Brain microvascular endothelial cell (primary cell): ENCODE data around the gene ZGPAT.

Source experiments
- DNase-seq: peaks from one replicate; pipeline ENCODE4 v3.0.0-alpha.2; 2020
- H3K27ac ChIP-seq: fragments of 250-450 bp; sonication (Bioruptor Pico); 2 replicates; pipeline ENCODE4 v1.5.1; 2020; ENCODE audit warnings: mild to moderate bottlenecking, moderate library complexity
- H3K27me3 ChIP-seq: fragments of 250-450 bp; sonication (Bioruptor Pico); replicated peaks from 2 replicates; pipeline ENCODE4 v1.5.1; 2020; ENCODE audit warnings: mild to moderate bottlenecking
- H3K36me3 ChIP-seq: fragments of 250-450 bp; sonication (Bioruptor Pico); replicated peaks from 2 replicates; pipeline ENCODE4 v1.5.1; 2020; ENCODE audit warnings: mild to moderate bottlenecking
- H3K4me3 ChIP-seq: 2 replicates; pipeline ENCODE4 v1.5.1; 2011; ENCODE audit warnings: low read depth, mild to moderate bottlenecking, control low read depth, low read length, moderate library complexity
- in situ Hi-C: cut with HindIII; loops from 2 replicates; pipeline ENCODE4 v1.10.0; 2017; ENCODE audit warnings: low sequenced_read_pairs, low pct_ligation_motif_present
- TF ChIP-seq, protein P1 (sequence below): IDR thresholded peaks from 2 replicates; pipeline ENCODE4 v1.5.1; 2011; ENCODE audit warnings: low read depth, mild to moderate bottlenecking, moderate library complexity, low read length, control low read depth, inconsistent platforms; ENCODE audit errors: missing control alignments

Gene ZGPAT

DNA sequence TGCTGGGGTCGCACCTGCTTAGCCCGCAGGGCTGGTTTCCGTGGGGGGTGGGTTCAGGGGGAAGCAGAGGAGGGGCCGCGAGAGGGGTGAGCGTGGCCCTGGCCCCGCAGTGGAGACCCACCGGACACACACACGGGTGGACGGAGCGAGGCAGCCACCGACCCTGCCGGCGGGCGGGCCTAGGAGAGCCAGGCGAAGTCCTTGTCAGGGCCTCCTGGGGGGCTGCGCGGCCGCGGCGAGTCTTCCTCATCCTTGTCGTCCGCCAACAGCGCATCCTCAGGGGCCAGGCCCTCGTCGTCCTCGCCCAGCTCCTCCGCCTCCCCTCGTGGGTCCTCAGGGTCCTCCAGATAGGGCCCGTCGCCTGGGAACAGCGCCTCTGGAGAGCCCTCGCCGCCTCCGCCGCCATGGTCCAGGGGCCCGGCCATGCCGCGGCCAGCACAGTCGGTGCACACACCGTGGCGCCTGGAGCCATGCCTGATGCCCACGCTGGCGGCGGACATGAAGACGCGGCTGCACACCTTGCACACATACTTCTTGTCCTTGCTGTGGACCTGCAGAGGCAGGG is 39.0 kb downstream of the ZGPAT start:
- in situ Hi-C loops, result no loop called here
- no peak overlapping the region for H3K4me3 ChIP-seq
- DNase-seq, result no peak

DNA sequence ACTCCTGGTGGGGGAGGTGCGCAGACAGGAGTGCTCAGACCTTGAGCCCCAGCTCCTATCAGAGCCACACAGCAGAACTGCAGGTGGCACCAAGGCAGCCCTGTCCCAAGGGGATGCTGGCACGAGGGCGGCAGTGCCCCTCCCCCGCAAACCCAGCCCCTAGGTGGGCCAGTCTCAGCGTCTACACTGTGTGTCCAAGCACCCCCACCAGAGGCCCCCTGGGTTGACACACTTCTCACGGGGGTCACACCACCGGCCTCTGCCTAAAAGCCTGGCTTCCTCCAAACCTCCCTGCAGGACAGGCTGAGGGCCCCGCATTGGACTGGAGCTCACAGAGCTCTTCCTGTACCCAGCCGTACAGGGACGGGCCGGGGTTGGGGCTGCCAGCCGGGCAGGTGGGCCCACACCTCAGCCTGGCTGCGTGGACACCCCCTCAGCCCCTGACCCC is 39.8 kb downstream of the ZGPAT start:
- Histone ChIP-seq H3K4me3 (no peak overlapping the region), H3K36me3 (peaks cover 1% of the 10 kb centered on the region), H3K27ac (no peak overlapping the region), H3K27me3 (no peaks in the 10 kb centered on the region)
- TF ChIP-seq, protein P1, sequence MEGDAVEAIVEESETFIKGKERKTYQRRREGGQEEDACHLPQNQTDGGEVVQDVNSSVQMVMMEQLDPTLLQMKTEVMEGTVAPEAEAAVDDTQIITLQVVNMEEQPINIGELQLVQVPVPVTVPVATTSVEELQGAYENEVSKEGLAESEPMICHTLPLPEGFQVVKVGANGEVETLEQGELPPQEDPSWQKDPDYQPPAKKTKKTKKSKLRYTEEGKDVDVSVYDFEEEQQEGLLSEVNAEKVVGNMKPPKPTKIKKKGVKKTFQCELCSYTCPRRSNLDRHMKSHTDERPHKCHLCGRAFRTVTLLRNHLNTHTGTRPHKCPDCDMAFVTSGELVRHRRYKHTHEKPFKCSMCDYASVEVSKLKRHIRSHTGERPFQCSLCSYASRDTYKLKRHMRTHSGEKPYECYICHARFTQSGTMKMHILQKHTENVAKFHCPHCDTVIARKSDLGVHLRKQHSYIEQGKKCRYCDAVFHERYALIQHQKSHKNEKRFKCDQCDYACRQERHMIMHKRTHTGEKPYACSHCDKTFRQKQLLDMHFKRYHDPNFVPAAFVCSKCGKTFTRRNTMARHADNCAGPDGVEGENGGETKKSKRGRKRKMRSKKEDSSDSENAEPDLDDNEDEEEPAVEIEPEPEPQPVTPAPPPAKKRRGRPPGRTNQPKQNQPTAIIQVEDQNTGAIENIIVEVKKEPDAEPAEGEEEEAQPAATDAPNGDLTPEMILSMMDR, result no peak
- in situ Hi-C loops, result no loop called here
- no peak for DNase-seq

More for the DNA sequence above, 39.0 kb downstream of the ZGPAT start:
- TF ChIP-seq, protein P1, result no peak
- no peaks in the 10 kb centered on the region for H3K27me3 ChIP-seq
- H3K27ac ChIP-seq, result no peak overlapping the region
- peaks cover 8% of the 10 kb centered on the region for H3K36me3 ChIP-seq

DNA sequence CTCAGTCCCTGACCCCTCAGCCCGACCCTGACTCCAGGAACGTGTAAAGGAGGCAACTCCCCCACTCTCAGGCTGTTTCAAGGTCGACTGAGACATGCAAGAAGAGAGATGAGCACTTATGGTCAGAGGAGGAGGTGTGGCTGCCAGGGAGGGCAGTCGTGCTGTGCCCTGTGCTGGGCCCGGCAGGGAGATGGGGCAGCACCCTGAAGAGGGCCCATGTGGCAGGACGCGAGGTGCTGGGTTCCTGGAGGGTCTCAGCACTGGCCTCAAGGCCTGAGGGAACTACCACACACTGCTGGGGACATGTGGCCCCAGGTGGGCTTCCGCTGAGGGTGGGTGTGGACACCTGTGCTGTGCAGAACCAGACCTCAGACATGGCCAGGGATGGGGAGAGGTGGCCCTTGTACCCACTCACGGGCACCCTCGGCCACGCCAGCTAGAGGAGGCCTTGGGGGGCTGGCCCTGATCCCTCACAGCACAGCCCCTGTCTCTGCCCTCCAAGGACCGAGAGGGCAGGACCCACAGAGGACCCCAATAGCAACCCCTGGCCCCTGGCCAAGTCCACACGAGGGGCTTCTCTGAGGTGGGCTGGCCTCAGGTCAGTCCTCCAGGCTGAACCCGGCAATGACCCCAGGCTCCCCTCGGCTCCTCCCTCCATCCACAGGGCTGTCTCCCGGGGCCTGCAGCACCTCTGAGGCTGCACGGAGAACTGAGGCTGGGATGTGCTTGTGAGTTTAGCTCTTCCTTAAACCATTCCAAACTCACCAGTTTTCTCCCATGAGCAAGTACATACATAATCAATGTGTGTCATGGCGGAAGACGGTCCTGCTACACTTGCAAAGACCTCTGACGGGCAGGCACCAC is 40.5 kb downstream of the ZGPAT start:
- Histone ChIP-seq H3K36me3 (no peaks in the 10 kb centered on the region), H3K27ac (no peak overlapping the region), H3K27me3 (no peaks in the 10 kb centered on the region), H3K4me3 (no peak overlapping the region)
- TF ChIP-seq, protein P1, result no peak
- in situ Hi-C loops, result no loop called here
- DNase-seq, result no peak

DNA sequence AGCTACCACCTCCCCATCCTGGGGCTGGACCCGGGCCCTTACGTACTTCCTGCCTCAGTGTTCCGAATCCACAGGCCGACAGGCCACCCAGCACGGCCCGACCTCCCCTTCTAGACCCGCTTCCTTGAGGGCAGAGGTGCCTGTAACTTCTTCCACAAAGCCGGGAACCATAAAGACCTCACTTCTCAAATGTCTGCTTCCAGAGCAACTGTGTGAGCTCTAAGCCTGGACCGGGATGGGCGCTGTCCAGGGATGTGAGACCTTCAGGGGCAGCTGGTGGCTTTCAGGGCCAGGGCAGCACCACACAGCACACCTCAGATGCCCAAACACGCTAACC is 41.1 kb downstream of the ZGPAT start:
- TF ChIP-seq, protein P1, result no peak
- DNase-seq, result no peak
- Histone ChIP-seq H3K36me3 (no peaks in the 10 kb centered on the region), H3K27me3 (no peaks in the 10 kb centered on the region), H3K4me3 (no peak overlapping the region), H3K27ac (no peak overlapping the region)
- in situ Hi-C loops, result no loop called here

DNA sequence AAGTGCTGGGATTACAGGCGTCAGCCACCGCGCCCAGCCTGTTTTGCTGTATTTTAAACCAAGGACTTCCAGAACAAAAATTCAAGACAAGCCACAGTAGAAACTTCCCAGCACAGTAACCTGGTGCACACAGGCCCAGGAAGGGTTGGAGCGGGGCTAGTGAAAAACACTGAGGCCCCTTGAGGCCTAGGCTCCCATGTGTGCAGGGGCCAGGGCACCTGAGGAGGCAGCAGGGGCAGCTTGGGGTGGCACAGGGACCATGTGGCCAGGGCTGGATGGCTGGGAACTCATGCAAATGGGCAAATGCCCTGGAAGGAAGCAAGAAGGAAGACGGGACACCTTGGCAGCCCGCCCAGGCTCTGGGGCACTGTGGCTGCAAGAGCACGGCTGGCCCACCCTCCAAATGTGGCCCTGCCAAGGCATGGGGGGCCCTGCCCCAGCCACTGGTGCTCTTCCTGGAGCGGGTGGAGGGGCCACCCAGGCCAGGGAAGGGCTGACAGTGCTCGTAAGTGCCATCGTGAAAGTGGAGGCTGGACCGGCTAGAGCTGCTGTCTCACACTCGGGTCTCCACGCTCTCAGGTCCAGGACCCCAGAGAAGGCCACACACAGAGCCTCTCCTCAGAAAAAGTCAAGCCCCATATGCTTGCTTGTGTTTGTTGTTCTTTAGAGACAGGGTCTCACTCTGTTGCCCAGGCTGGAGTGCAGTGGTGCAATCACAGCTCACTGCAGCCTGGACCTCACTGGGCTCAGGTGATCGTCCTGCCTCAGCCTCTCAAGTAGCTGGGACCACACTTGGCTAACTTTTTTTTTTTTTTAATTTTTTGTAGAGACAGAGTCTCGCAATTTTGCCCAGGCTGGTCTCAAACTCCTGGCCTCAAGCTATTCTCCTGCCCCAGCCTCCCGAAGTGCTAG is 42.0 kb downstream of the ZGPAT start:
- no peaks in the 10 kb centered on the region for H3K27me3 ChIP-seq
- no peak overlapping the region for H3K27ac ChIP-seq
- DNase-seq, result no peak
- in situ Hi-C loops, result no loop called here
- no peaks in the 10 kb centered on the region for H3K36me3 ChIP-seq
- no peak overlapping the region for H3K4me3 ChIP-seq
- TF ChIP-seq, protein P1, result no peak
